Stimulated activated CD8-positive, alpha-beta memory T cell treated with anti-CD3 and anti-CD28 coated beads, Interleukin-4, amount 100 ng/mL, for 24 hours (primary cell): ENCODE data around the gene CDK8.
"Not testable (repeated sequence)": the region's sequence is repeated elsewhere in the genome, so short reads cannot be mapped to it uniquely, and the experiment has no call there.

Experiments
- DNase-seq: peaks from one replicate; pipeline ENCODE4 v3.0.0-alpha.2; 2020; ENCODE audit warnings: low read depth

CDK8 gene

DNA sequence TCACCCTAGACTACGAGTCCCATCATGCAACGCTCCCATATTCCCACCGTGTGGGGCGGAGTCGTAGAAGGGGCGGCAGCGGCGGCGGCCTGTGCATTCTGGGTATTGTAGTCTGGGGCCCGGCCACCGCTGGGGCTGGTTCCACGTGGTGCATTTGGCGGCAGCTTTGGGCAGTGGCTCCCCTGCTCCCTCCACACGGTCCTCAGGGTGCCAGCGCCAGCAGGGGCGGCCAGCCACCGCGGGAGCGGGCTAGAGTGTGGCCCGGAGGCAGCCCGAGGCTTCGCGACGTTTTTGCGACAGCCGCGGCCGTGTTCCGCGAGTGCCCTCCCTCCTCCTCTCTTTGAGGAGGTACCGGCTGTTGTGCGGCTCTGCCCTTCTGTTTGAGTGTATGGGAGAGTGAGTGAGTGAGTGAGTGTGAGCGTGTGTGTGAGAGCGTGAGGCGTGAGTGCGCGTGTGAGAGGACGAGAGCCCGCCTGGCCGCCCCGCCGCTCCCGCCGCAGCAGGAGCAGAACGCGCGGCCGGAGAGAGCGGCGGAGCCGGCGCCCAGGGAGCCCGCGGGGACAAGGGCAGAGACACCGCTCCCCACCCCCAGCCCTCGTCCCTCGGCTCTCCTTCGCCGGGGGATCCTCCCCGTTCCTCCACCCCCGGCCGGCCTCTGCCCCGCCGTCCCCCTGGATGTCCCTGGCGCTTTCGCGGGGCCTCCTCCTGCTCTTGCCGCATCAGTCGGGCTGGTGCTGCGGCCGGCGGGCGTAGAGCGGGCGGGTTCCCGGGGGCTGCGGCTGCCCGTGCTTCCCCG is at the start of gene CDK8:
TSS of gene CDK8 (plus strand) at position 343 of the 796 bp plus-strand sequence. CDS start 513 bp downstream, outside the sequence.
- peak; percentile 81 for DNase-seq

DNA sequence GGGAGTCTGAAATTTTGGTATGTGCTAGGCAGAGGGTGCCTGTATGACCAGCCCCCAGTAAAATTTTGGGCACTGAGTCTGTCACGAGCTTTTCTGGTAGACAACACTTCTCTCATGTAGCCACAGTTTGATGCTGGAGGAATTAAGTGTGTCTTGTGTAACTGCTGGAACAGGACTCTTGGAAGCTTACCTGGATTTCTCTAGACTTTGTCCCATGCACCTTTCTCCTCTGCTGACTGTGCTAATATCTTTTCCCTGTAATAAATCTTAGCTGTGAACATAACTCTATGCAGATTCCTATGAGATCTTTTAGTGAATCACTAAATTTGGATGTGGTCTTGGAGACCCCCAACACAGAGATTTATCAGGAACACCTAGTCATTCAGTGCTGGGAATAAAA is 45.6 kb upstream of the CDK8 start:
- no peak for DNase-seq

DNA sequence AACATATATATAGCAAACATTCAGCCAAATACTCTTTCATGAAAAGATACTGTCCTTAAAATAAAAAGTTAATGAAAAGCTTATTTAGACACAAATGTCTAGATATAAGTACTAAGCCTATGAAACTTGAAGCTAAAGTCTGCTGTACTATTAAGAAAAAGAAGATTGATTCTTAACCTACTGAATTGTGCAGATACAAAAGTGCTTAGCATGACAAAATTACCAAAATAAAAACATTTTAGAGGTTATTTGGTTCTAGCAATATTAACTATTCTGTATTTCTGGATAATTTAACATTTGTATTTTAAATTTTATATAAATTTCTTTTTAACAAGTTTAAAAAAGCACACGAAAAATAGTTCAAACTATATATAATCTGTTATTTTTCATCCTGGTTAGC is 40.6 kb upstream of the CDK8 start:
- no peak for DNase-seq

DNA sequence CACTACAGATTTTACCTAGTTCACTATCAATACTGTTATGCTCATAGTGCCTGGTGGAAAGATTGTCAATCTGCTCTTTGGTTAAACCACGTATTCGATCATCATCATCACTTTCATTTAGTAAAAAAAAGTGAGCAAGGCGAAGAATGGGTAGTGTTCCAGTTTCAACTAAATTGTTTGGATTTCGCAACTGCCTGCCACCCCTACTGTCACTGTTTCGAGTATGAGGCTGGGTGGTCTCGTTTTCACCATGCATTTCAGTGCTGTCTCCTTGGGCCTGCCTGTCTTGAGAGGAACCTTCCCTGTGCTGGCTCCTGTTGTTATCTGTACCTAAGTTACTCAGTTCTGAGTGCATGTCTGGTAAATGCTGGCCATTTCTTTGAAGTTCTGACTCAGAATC is 39.9 kb upstream of the CDK8 start:
- DNase-seq: no peak

DNA sequence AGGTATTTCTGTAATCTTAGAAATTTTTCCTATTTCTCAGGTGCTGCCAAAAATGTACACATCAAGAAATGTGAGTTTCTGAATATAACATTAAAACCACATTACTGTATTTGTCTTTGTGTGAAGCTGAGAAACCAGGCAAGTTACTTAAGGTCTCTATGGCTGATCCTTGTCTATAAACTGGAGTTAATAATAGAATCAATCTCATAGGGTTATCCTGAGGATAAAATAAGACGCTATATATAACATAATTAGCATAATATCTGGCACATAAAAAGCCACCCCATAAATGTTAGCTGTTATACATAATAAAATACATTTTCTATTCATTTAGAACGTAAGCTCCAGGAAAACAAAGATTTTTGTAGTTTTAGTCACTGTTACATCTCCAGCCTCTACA is 37.9 kb upstream of the CDK8 start:
- DNase-seq: no peak

DNA sequence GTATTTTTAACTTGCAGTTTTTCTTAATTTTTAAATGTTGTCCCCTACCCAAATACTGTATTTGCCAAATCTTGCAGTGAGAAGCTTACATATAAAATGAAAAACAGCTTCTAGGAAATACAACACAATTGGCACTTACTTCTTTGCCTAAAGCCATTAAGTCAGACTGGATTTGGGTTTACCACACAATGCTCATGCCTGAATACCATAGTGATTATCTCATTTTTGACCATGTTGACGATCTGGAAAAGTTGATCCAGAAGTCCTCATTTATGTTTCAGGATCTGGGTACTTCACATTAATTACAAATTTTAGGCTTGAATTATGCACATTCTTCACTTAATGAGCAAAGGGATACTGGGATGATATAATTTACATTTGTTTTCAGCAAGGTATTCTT is 34.2 kb upstream of the CDK8 start:
- DNase-seq: no peak

DNA sequence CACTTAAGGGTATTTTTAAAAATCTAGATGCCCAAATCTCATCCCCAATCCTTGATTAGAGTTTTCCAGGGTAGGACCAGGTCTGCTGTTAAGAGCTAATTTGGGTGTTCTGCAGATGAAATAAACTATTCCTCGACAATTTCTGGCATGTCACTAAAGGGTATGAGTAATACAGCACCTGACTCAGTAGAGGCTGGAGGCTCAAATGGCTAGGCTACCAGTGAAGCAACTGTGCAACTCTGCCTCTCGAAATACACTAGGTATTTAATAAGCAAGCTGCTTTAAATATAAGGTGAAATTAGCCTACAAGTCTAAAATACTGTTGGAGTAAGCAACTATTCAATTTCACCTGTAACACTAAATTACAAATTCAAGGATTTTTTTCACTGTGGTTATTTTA is 33.4 kb upstream of the CDK8 start:
- no peak for DNase-seq

DNA sequence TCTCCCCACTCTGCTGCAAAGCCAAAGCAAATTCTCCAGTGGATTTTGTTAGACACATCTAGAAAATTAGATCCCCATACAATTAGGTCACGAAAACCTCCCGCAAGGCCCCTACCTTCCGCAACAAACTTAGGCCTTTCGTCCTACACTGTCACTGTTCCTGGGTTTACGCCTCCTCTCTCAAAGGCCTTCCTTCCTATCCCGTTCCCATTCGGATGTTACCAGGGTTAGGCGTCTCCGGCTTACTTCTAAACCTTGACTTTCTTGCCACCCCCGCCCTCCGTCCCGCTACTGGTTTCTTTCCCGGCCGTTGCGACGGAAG is 32.6 kb upstream of the CDK8 start:
- no peak for DNase-seq

DNA sequence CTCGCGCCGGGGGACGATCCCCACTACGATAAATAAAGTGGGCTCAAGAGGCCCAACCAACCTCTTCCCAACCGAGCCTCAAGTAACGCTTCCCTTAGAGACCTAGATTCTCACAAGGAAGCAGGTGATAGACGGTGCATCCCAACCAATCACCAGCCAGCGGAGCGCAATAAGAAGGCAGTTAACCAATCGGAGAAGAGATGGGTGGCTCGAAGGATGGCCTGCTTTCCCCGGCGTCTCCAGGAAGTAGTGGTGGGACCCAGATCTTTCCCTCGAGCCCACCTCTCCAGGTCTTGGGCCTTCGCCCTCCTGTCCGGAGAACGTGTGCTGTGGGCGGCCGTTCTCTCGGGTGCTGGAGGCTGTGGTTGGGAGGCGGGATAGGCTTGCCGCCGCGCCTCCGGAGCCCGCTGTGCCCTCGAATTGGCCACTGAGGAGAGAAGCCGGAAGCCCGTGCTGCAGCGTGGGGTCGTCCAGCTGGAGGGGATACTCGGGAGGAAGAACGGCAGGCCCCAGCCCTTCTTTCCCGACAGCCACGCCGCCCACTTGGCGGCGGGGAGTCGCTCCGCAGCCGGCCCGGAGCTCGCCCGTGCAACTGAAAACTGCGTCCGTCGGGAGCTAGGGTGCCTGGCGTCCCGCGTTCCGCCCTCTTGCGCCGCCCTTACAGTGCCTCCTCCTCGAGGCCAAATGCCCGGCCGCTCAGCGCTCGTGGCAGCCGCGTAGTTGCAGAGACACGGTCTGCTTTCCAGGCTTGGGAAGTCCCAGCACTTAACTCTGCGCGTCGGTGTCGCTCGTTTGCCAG is 32.0 kb upstream of the CDK8 start, which contains the start of gene RNF6:
TSS of gene RNF6 (minus strand) at position 594 of the 799 bp plus-strand sequence. CDS start 2,665 bp downstream, outside the sequence.
- DNase-seq: peak; percentile 72

DNA sequence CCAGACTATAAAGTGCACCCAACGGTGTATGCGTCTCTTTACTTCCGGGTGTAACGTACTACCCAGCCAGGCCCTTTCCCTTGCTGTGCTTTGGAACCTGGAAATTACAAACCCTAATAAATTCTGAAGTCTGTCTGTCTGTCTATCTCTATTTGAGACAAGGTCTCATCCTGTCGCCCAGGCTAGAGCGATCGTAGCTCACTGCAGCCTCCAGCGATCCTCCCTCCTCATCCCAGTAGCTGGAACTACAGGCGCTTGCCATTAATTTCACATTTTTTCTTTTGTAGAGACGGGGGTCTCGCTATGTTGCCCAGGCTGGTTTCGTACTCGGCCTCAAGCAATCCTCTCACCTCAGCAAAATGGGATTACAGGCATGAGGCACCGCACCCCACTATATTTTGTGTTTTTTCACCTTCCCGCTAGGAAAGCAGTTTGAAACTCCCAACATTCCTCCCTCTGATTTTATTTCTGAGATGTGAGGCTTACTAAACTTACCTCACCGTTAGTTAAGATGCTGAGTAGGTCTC is 31.3 kb upstream of the CDK8 start:
- DNase-seq: no peak

DNA sequence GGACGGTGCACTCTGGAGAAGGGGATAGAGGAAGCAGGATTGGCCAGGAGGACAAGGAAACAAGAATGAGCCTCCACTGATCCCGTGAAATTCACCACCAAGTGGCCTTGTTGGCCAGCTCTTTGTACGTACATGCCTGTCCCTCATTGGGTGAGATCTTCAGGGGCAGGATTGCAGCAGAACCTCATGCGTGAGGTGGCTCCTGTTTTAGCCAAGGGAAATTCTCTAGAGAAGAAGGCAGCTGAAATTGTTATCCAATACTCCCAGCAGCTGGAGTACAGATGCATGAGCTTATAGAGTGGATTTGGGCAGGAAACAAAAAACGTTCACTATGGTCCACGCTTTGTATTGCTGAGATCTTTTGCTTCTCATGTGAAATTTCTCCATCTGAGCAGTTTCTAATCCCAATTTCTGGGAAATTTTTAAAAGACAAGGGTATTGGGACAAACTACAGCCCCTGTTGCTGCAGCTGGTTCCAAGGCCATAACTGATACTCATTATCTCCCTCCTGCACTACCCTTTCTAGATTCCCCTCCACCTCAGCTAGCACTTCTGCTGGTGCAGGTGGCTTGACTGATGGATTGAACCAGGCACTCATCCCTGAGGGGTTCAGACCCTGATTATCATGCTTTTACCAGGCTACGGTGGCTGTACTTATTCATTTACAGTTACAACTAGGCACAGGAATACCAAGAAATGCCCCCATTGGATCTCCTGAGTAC is 27.9 kb upstream of the CDK8 start:
- DNase-seq: no peak

DNA sequence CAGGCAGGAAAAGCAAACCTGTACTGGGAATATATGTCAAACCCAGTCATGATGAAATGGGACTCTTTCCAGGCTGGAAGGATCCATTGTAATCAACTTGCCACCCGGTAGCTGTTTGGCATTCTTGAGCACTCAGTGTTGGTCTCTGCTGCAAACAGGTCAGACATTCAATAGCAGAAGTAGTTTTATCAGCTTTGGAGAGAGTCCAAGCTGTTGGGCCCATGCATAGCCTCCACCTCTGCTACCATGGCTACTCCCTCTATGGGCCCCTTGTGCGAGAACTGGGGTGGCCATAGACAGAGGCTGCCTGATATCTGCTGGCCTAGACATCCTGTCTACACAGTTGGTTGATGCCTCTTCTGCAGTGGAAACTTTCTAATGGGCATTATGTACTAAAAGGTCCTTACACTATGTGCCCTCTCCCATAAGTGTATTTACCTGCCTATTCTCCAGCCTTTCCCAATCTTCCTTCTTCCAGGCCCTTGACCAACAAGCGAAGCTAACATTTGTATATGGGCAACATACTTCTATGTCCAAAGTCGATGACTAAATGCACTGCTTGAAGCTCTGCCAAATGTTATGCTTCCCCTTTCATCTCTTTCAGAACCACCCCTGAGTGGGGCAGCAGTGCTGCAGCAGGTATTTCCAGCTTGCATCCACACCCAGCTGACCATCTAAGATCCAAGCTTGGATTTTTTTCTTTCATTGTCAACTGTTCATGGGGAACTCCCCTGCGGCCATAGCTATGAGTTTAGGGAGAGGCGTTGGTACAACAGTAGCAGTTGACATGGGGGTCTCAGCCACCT is 26.6 kb upstream of the CDK8 start:
- no peak for DNase-seq

DNA sequence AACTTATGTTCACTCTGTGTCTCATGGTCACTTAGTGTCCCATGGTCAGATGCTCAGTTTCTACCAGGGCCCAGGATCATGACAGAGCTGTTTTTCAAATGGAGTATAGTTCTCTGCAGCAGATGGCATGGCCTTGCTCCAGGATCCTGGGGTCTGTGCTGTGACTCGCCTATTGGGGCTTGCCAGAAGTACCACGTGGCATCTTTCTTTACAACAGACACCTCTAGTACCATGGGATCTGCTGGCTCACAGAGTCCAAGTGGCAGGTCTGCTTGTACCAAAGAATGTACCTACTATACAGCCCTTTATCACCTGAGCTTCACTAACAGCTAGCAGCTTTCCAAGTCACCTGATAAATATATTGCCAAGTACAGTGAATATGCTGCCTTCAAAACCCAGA is 25.8 kb upstream of the CDK8 start:
- DNase-seq: no peak

DNA sequence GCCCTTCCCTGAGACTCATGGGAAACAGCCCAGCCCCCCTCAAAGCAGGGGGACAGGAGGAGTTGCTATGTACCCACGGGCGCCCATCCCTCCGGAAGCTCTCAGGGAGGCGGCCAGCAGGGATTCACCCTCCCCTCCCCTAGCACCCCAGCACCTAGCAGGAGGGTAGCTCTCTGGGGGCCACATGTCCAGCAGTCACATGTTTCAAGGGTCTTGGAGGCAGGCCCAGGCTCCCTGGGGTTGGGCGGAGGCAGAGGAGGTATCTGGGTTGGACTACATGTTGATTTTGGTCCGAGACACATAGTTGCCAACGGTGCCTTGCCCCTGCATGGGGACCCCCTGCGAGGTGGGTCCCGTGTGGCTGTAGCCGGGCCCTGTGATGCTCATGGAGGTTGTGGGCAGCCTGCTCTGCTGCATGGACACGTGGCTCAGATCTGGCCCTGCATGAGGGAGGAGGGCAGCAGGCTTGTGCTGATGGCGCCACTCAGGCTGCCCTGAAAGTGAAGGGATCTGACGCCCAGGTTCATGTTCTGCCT is 24.8 kb upstream of the CDK8 start:
- no peak for DNase-seq

DNA sequence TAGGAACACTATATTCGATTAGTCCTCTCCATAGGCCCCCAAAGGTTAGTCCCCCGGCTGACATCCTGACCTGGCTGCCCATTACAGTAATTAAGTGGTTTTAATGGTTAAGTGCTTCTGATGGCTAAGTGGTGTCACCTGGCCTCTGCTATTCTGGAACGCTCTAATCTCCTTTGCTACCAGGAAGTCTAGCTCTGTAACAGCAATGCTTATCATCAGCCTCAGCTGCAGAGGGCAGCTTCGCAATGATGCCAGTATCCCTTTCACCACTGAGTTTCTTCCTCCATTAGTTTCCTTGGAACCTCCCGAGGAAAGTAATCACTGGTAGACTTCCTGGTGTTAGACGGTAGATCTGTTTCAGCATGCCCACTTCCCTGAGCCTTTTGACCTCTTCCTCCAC is 23.2 kb upstream of the CDK8 start:
- no peak for DNase-seq

DNA sequence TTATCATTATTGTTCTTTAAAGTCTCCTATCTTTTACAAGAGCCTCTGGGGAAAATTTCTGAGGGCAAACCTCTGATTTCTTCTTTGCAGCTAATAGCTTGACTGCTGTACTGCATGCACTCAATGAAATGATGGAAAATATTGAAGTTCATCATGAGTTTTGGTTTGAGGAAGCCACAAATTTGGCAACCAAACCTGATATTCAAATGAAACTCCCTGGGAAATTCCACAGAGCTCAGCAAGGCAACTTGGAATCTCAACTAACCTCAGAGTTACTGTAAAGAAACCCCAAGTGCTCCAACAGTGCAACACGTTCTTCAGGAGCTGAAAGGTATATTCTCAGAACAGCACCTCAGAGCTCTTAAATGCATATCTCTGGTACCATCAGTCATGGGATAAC is 17.6 kb upstream of the CDK8 start:
- DNase-seq: no peak

DNA sequence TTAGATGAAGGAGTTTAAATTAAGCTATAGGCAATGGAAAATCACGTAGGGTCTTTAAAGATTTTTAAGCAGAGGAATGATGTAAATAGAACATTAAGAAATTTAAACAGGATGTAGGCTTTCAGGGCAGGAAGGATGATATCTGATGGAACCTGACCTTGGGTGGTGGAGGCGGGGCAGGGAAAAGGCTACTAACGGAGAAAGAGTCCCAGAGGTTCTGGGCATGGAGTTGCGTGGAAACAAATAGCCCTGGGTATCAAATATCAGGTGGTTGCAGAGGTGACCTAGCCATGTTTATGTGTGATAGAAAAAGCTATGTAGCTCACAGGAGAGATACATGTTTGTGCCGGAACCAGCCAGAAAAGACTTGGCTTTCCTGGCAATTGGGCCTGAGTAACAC is 7.8 kb upstream of the CDK8 start:
- no peak for DNase-seq

DNA sequence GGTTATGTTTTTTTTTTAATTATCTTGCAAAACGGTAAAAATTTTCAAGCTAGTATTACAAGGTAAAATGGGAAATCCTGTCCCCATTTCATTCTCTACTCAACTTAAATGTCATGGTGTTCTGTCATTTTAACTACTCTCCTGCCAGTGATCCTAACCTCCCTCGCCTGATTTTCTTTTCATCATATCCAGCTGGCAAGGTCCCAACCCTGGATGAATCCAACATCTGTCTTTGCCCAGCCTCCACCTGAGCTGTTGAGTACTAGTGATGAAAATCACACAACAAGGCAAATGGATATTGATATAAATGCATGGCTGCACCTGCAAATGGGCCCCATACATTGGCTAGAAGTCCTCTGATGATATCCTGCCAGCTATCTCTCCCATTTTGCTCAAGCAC is 6.9 kb upstream of the CDK8 start:
- no peak for DNase-seq

DNA sequence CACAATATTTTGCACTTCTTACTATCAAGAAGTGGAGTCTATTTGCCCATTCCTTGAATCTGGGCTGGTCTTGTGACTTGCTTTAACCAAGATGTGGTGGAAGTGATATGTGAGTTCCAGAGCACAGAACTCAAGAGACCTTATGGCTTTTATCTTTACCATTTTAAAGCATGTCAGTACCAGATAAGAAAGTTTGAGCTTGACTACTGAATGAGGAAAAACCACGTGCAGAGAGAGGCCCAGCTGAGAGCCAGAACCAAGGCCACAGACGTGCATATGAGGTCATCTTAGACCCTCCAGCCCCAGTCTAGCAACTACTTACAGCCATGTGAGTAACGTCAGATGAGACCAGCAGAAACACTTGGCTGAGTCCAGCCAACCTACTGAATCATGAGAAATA is 6.3 kb upstream of the CDK8 start:
- no peak for DNase-seq

DNA sequence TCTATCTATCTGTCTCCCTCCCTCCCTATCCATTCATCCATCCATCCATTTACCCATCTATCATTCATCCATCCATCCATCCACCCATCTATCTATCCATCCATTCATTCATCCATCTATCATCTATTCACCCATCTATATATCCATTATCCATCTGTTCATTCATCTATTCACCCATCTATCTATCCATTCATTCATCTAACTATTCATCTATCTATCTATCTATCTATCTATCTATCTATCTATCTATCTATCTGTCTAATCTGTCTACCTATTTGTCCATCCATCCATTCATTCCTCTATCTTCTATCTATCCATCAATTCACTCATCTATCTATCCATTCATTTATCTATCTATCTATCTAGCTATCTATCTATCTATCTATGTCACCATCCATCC is 4.4 kb upstream of the CDK8 start:
- no peak for DNase-seq

DNA sequence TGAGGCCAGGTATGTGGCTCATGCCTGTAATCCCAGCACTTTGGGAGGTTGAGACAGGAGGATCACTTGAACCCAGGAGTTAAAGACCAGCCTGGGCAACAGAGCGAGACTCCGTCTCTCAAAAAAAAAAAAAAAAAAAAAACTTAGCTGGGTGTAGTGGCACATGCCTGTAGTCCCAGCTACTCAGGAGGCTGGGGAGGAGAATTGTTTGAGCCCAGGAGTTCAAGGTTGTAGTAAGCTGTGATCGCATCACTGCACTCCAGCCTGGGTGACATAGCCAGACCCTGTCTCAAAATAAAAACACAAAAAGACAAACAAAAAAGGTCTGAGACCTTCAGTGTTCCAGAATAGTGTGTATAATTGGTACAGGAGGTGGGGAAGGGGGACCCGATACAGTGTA is 1.9 kb upstream of the CDK8 start:
- not testable (repeated sequence) for DNase-seq
